SK-N-MC (cell line): Measurements from ENCODE around the gene PI4K2A.

Source experiments
- DNase-seq: peaks from one replicate; pipeline ENCODE4 v3.0.0-alpha.2; 2011; ENCODE audit warnings: low read depth, low spot score
- H3K27ac ChIP-seq: fragments of 200-600 bp; sonication (generic); 2 replicates; pipeline ENCODE4 v1.5.1; 2016; ENCODE audit warnings: mixed run types
- H3K36me3 ChIP-seq: fragments of 200-600 bp; sonication (generic); 2 replicates; pipeline ENCODE4 v1.6.1; 2017; ENCODE audit warnings: antibody characterized with exemption, low read length, mixed read lengths; ENCODE audit not compliant: insufficient read depth
- H3K4me3 ChIP-seq: fragments of 200-600 bp; sonication (generic); 2 replicates; pipeline ENCODE4 v1.5.1; 2016
- H3K9ac ChIP-seq: fragments of 200-600 bp; sonication (generic); 2 replicates; pipeline ENCODE4 v1.8.0; 2017; ENCODE audit warnings: mixed run types, mixed read lengths; ENCODE audit not compliant: insufficient read length
- H3K9me3 ChIP-seq: fragments of 200-600 bp; sonication (generic); 2 replicates; pipeline ENCODE4 v1.6.1; 2017; ENCODE audit warnings: low read depth, mild to moderate bottlenecking, antibody characterized with exemption, low read length, moderate library complexity, mixed read lengths
- EZH2 ChIP-seq: fragments of 200-600 bp; sonication (generic); IDR thresholded peaks from one replicate; pipeline ENCODE4 v1.6.1; 2017; ENCODE audit warnings: antibody characterized with exemption
- FOXP2 ChIP-seq: optimal IDR thresholded peaks from 2 replicates; pipeline ENCODE3; 2011; ENCODE audit warnings: mild to moderate bottlenecking, moderate library complexity; ENCODE audit not compliant: insufficient read depth; ENCODE audit errors: extremely low read length, control extremely low read depth
- POLR2AphosphoS5 ChIP-seq: IDR thresholded peaks from 2 replicates; pipeline ENCODE4 v1.6.1; 2012; ENCODE audit warnings: mild to moderate bottlenecking, low read depth, low read length, borderline replicate concordance

PI4K2A gene

DNA sequence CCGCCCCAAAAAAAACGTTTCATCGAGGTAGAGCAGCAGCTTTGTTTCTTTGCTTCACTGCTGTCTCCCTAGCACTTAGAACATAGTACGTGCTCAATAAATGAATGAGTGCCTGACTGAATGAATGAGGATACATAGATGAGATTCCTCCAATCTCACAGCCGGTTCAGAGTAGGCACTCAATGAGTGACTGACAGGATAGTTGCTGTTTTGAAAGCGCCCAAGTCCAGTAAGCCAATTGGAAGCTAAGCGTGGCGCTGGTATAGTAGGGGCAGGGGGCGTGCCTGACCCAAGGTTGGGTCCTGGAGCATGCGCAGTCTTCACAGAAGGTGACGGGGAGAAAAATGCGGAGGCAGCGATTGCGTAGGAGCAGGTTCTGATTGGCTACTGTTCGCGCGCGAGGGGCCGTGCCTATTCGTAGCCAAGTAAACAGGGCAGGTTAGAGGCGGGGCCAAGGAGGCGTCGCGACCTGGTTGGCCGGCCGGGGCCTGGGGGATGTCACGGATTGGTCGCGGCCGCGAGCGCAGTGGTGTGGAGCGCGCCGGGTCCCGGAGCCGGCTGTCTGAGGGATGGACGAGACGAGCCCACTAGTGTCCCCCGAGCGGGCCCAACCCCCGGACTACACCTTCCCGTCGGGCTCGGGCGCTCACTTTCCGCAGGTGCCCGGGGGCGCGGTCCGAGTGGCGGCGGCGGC lies at the start of gene PI4K2A:
PI4K2A (plus strand) TSS at position 498 of the 694 bp plus-strand sequence; CDS start at position 570, 72 bp downstream.
- H3K4me3 ChIP-seq: peak within 1 kb of the TSS; percentile 80
- peak within 1 kb of the TSS; percentile 69 for H3K9ac ChIP-seq
- H3K9me3 ChIP-seq: no peaks in the 10 kb centered on the region
- H3K27ac ChIP-seq: no peak within 1 kb of the TSS
- TF ChIP-seq FOXP2 (no peak), POLR2AphosphoS5 (peak; percentile 33; the same call in 1 of the 2 replicates)
- DNase-seq: peak; percentile 78
- H3K36me3 ChIP-seq: no peaks in the 10 kb centered on the region

DNA sequence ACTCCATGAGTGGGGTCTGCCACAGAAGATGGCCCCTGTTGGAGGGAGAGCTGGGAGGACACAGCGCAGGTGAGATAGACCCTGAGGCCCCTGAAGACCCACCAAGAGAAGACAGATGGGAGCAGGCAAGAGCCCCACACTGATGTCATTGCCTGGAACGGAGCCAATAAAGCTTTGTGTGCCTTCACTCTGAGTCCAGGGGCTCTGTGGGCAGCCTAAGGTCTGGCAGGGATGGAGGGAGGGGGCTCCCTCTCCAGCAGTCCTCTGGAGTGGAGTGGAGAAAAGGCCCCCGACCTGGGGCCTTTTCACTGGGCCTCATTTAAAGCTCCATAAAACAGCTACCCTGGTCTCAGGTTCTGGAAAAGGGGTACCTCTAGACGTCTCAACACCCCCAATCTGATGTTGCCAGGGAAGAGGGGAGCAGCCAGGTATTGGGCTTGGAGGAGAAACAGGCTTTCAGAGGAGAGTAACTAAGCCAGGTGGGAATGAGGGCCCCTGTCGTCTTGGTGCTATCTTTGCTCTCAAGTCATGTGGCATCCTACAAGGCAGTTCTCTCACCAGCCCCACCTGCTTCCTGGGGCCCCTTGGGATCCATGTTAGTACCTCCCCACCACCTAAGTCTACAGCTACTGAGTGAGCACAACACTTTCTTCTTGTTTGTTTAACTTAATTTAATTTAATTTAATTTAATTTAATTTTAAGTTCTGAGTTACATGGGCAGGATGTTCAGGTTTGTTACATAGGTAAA lies 49.5 kb upstream of the PI4K2A start:
- DNase-seq: no peak
- TF ChIP-seq FOXP2 (no peak), EZH2 (no peak), POLR2AphosphoS5 (no peak)
- Histone ChIP-seq H3K9ac (no peak overlapping the region), H3K4me3 (no peak overlapping the region), H3K27ac (no peak overlapping the region), H3K9me3 (no peaks in the 10 kb centered on the region), H3K36me3 (no peaks in the 10 kb centered on the region)

DNA sequence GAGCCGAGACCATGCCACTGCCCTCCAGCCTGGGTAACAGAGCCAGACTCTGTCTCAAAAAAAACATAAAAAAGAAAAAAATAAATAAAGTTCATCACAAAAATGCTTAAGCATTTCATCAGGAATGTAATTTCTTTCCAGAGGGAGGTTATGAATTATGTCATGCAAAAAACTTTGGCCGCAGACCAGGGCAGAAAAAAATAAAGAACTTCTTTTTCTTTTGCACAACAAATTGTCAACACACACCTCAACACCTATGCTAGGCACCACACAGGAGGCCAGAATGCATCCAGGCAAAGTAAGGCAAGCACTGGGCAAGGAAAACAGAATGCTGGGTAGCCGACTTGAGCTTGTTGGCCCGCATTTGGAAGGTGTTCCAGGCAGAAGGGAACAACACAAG lies 47.0 kb upstream of the PI4K2A start:
- no peak overlapping the region for H3K9ac ChIP-seq
- no peak for DNase-seq
- no peak overlapping the region for H3K4me3 ChIP-seq
- H3K27ac ChIP-seq: no peak overlapping the region
- no peak for TF ChIP-seq FOXP2
- no peak for TF ChIP-seq EZH2
- no peaks in the 10 kb centered on the region for H3K9me3 ChIP-seq
- H3K36me3 ChIP-seq: no peaks in the 10 kb centered on the region

DNA sequence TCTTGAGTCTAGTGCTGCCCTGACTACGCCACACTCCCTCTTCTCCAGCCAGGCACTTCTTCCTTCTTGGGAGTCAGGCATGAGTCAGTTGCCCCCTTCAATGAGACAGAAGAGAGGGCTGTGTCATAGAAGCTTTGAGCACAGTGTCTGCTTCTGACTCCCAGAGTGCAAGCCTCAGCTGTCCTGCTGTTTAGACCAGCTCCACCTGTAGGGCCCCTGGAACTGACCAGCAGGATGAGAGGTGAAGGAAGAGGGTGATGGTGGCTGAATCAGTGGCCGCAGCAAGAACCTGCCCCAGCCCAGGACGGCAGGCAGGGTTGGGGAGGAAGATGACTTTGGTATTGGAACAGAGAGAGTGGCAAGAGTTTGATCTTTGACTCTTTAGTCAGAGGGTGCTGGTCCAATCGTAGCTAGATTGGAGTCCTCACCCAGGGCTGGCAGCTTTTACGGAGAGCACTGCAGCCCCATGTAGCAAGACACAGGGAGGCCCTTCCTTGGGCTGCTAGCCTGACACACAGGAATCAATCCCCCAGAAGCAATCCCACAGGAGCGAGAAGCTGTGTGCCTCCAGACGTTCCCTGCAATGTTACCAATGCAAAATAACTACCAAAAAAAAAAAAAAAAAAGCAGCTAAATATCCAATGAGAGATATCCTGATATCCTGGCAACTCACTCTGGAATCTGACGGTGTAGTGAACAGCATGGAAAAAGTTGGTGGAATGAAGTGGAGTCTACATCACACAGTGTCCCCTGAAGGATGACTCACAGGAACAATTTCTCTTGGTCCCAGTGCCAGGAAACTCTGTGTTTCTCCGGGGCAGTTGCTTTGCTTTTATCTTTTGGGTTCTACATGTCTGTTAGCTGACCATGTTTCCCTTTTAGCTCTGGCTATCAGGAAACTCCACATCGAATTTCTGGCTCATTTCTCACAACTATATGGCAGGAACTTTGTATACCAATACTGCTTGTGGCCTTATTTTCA lies 44.1 kb upstream of the PI4K2A start:
- Histone ChIP-seq H3K9ac (no peak overlapping the region), H3K4me3 (no peak overlapping the region), H3K9me3 (no peaks in the 10 kb centered on the region), H3K27ac (no peak overlapping the region), H3K36me3 (no peaks in the 10 kb centered on the region)
- no peak for DNase-seq
- no peak for TF ChIP-seq EZH2
- no peak for TF ChIP-seq FOXP2
- TF ChIP-seq POLR2AphosphoS5: no peak

DNA sequence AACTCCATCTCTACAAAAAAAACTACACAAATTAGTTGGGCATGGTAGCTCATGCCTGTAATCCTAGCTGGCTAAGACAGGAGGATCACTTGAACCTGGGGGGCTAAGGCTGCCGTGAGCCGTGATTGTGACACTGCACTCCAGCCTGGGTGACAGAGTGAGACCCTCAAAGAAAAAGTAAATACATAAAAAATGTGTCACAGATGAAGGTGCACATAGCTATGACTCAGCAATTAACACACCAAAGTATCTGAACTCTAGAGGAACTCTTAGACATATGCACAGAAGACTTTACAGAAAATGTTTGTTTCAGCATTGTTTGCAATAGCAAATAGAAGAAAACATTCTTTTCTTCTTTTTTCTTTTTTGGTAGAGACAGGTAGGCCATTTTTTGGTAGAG lies 42.7 kb upstream of the PI4K2A start:
- Histone ChIP-seq H3K36me3 (no peaks in the 10 kb centered on the region), H3K9ac (no peak overlapping the region), H3K9me3 (no peaks in the 10 kb centered on the region), H3K27ac (no peak overlapping the region), H3K4me3 (no peak overlapping the region)
- TF ChIP-seq FOXP2 (no peak), POLR2AphosphoS5 (no peak), EZH2 (no peak)
- no peak for DNase-seq

DNA sequence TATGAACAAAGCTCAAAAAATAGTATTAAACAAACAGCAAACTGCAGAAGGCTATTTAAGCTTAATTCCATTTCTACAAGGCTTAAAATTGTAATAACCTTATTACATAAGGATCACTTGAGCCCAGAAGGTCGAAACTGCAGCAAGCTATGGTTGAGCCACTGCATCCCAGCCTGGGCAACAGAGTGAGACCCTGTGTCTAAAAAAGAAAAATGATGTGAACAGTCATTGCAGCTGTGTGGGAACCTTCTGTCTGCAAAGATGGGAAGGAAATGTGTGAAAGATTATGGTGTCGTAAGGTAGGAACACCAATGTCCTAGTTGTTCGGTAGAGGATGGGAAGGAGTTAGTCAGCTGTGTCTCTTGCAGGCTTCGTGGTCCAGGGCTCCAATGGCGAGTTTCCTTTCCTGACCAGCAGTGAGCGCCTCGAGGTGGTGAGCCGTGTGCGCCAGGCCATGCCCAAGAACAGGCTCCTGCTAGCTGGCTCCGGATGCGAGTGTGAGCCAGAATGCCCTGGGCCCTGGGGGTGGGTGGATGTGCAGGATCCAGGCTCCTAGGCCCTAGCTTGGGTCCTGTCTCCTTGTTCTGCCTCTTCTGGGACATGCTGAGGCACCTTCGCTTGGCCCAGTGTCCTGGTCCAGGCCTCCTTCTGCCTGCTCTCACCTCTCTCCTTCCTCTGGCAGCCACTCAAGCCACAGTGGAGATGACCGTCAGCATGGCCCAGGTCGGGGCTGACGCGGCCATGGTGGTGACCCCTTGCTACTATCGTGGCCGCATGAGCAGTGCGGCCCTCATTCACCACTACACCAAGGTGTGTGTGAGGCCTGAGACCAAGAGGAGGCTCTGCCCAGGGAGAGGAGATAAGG lies 41.8 kb upstream of the PI4K2A start:
- DNase-seq: no peak
- Histone ChIP-seq H3K4me3 (no peak overlapping the region), H3K9ac (no peak overlapping the region), H3K36me3 (no peaks in the 10 kb centered on the region), H3K27ac (no peak overlapping the region), H3K9me3 (no peaks in the 10 kb centered on the region)
- TF ChIP-seq FOXP2 (no peak), EZH2 (no peak), POLR2AphosphoS5 (no peak)

DNA sequence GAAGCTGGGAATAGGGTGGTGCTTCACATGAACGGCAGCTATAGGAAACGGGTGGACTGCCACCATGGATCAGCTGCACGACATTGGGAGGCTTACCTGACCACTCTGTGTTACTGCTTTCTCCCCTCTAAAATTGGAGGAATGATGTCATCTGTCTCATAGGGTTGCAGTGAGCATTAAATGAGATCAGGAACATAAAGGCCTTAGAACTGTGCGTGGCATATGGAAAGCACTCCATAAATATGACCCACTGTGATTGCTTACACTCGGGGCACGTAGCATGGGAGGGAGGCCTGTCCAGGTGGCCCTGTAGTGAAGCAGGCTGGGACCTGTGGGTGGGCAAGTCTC lies 41.2 kb upstream of the PI4K2A start:
- no peak overlapping the region for H3K27ac ChIP-seq
- H3K9ac ChIP-seq: no peak overlapping the region
- H3K4me3 ChIP-seq: no peak overlapping the region
- H3K36me3 ChIP-seq: no peaks in the 10 kb centered on the region
- no peak for DNase-seq
- no peak for TF ChIP-seq POLR2AphosphoS5
- TF ChIP-seq EZH2: no peak
- TF ChIP-seq FOXP2: no peak
- H3K9me3 ChIP-seq: no peaks in the 10 kb centered on the region

DNA sequence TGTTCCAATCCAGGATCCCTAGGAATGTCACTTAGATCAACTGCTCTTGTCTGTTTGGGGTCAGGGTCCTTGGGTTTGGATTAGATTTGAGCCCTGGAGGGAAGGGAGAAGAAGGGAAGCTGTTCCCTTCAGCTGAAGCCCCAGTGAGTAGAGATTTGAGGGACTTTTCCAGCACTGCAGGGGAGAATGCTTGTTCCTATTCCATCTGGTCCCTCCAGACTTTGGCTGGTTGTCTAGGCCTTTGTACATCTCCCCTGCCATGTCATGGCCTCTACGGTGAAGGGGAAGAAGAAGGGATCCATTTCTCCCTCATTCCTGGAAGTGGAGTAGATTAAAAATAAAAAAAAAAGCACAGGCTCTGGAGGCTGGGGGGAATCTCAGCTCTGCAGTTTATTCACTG lies 39.9 kb upstream of the PI4K2A start:
- no peak overlapping the region for H3K9ac ChIP-seq
- no peak overlapping the region for H3K27ac ChIP-seq
- TF ChIP-seq EZH2 (no peak), FOXP2 (no peak), POLR2AphosphoS5 (no peak)
- no peak for DNase-seq
- no peak overlapping the region for H3K4me3 ChIP-seq
- H3K36me3 ChIP-seq: no peaks in the 10 kb centered on the region
- no peaks in the 10 kb centered on the region for H3K9me3 ChIP-seq
